ENCODE data around the gene LHFPL6. TPM values are rescaled to one million over a fixed set of nuclear protein-coding genes. Genes with fewer than 3 reads are reported as not detected.

Gene LHFPL6
- total and polyA plus RNA-seq, 9 of the 15 experiments (the other 6 are each of a cell fraction or from before 2014, with no cell fraction given) = 0.18 TPM; not detected in 8

DNA sequence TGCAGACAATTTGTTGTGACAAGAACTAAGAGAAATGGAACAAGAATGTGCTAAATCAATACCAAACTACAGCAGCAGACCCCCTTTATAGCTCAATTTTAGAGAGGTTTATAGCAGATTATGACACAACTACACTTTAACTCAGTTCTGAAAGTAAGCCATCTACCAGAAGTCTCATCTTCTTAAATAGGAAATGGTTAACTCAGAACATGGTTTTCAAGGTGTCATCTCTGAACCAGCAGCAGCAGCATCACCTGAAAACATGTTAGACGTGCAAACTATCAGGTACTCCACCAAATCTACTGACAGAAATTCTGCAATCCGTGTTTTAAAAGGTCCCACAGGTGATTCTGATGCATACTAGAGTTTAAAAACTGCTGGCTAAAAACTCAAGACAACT lies 6.8 kb downstream of the LHFPL6 start:
- H2AFZ ChIP-seq (ENCODE audit: low read depth, low read length) = no peak overlapping the region
- H3K36me3 ChIP-seq (ENCODE audit: control insufficient read depth, insufficient read depth, low read length) = no peaks in the 10 kb centered on the region
- H4K20me1 ChIP-seq (replicated peaks; ENCODE audit: control insufficient read depth, insufficient read depth, low read length) = no peaks in the 10 kb centered on the region
- H3K9me1 ChIP-seq (ENCODE audit: control insufficient read depth, insufficient read depth, low read length) = no peaks in the 10 kb centered on the region
- peaks cover 0 to 7% of the 10 kb centered on the region in 2 experiments; a peak in 4 of 5 replicates for H3K27me3 ChIP-seq (ENCODE audit: control insufficient read depth in 2 of 2, insufficient read depth in 2 of 2, low read length in 2 of 2)
- H3K4me1 ChIP-seq (replicated peaks in 1 of 2; ENCODE audit: control insufficient read depth in 2 of 2, insufficient read depth in 2 of 2, low read length in 2 of 2) = no peaks in the 10 kb centered on the region
- FAIRE-seq = no peak
- no peak overlapping the region for H3K4me3 ChIP-seq
- H3K9me3 ChIP-seq (replicated peaks; ENCODE audit: control insufficient read depth, insufficient read depth, low read depth, low read length) = no peaks in the 10 kb centered on the region
- CTCF ChIA-PET (ENCODE audit: low intra/inter-chr PET ratio) = no interaction called here
- no peak overlapping the region for H3K4me2 ChIP-seq (ENCODE audit: insufficient read depth, low read length)
- no peak for ATAC-seq
- WGBS (ENCODE audit: insufficient coverage, low coverage, missing lambda C conversion rate) = 0% methylated on average over 2 of the region's 2 CpGs
- TF ChIP-seq HDAC3 (IDR thresholded peaks at IDR 0.05; ENCODE audit: borderline replicate concordance, partially characterized antibody) (no peak), ZNF124 (CRISPR knock-in tag; IDR thresholded peaks at IDR 0.05) (no peak)
- no peak for DNase-seq (ENCODE audit: extremely low read depth in 1 of 4, low spot score in 3 of 4)
- in situ Hi-C loops (cut with MboI) = no loop called here
- no TSS peak for BruUV-seq (replicated peaks)
- no peak overlapping the region for H3K27ac ChIP-seq (ENCODE audit: extremely low read depth, low read depth, low read length)
- H3K79me2 ChIP-seq (ENCODE audit: control insufficient read depth, insufficient read depth, low read length) = no peaks in the 10 kb centered on the region
- POLR2A ChIA-PET = interaction anchor here (0.6 kb wide), 1 partner anchor 13 kb away, joined by 3 read pairs; no protein-coding TSS in a partner anchor
- intact Hi-C loops (cut with micrococcal nuclease) = no loop called here
- no peak overlapping the region for H3K9ac ChIP-seq (ENCODE audit: insufficient read depth in 1 of 2, low read depth in 2 of 2, low read length in 2 of 2)

DNA sequence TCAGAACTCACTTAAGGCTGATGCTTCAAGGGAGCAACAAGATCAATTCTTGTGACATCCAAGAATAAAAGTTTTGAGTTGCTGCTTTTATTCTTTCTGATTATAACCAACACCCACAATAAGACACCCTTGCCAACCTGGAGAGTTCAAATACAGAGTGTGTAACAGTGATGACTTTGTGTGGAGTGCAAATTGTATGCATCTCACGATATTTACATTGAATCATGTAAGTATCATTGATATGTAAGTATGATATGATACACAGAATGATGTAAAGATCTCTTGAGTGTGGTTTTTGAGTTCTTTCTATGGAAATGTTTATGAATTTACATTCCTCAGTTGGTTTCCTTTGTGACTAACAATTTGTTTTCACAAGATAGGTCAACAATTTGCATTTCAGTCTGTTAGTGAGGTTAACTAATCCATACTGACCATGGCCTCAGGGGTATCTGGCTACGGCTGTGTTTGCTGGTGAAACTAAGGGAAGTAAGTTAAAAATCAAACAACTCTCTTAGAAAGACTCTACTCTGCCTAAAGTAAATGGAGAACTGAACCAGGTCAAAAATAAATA lies 12.4 kb downstream of the LHFPL6 start:
- CTCF ChIA-PET (ENCODE audit: low intra/inter-chr PET ratio) = no interaction called here
- WGBS (ENCODE audit: insufficient coverage, low coverage, missing lambda C conversion rate) = 4% methylated on average over 2 of the region's 2 CpGs
- no peaks in the 10 kb centered on the region for H3K4me1 ChIP-seq (replicated peaks in 1 of 2; ENCODE audit: control insufficient read depth in 2 of 2, insufficient read depth in 2 of 2, low read length in 2 of 2)
- no peaks in the 10 kb centered on the region for H3K27me3 ChIP-seq (ENCODE audit: control insufficient read depth in 2 of 2, insufficient read depth in 2 of 2, low read length in 2 of 2)
- H2AFZ ChIP-seq (ENCODE audit: low read depth, low read length) = no peak overlapping the region
- H4K20me1 ChIP-seq (replicated peaks; ENCODE audit: control insufficient read depth, insufficient read depth, low read length) = no peaks in the 10 kb centered on the region
- H3K4me2 ChIP-seq (ENCODE audit: insufficient read depth, low read length) = no peak overlapping the region
- no peak overlapping the region for H3K27ac ChIP-seq (ENCODE audit: extremely low read depth, low read depth, low read length)
- ATAC-seq (no peak), DNase-seq (ENCODE audit: extremely low read depth in 1 of 4, low spot score in 3 of 4) (no peak), FAIRE-seq (no peak)
- H3K4me3 ChIP-seq = no peak overlapping the region
- intact Hi-C loops (cut with micrococcal nuclease) = no loop called here
- POLR2A ChIA-PET = no interaction called here
- no peak overlapping the region for H3K9ac ChIP-seq (ENCODE audit: insufficient read depth in 1 of 2, low read depth in 2 of 2, low read length in 2 of 2)
- no peaks in the 10 kb centered on the region for H3K9me3 ChIP-seq (replicated peaks; ENCODE audit: control insufficient read depth, insufficient read depth, low read depth, low read length)
- no peak for TF ChIP-seq ASH1L (IDR thresholded peaks at IDR 0.05; ENCODE audit: borderline replicate concordance, low read depth, partially characterized antibody)
- TF ChIP-seq, protein P1, sequence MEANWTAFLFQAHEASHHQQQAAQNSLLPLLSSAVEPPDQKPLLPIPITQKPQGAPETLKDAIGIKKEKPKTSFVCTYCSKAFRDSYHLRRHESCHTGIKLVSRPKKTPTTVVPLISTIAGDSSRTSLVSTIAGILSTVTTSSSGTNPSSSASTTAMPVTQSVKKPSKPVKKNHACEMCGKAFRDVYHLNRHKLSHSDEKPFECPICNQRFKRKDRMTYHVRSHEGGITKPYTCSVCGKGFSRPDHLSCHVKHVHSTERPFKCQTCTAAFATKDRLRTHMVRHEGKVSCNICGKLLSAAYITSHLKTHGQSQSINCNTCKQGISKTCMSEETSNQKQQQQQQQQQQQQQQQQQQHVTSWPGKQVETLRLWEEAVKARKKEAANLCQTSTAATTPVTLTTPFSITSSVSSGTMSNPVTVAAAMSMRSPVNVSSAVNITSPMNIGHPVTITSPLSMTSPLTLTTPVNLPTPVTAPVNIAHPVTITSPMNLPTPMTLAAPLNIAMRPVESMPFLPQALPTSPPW (CRISPR knock-in tag; IDR thresholded peaks at IDR 0.05) = no peak
- no peak for TF ChIP-seq ZNF253 (CRISPR knock-in tag; conservative IDR thresholded peaks at IDR 0.05)
- TF ChIP-seq, protein P2, sequence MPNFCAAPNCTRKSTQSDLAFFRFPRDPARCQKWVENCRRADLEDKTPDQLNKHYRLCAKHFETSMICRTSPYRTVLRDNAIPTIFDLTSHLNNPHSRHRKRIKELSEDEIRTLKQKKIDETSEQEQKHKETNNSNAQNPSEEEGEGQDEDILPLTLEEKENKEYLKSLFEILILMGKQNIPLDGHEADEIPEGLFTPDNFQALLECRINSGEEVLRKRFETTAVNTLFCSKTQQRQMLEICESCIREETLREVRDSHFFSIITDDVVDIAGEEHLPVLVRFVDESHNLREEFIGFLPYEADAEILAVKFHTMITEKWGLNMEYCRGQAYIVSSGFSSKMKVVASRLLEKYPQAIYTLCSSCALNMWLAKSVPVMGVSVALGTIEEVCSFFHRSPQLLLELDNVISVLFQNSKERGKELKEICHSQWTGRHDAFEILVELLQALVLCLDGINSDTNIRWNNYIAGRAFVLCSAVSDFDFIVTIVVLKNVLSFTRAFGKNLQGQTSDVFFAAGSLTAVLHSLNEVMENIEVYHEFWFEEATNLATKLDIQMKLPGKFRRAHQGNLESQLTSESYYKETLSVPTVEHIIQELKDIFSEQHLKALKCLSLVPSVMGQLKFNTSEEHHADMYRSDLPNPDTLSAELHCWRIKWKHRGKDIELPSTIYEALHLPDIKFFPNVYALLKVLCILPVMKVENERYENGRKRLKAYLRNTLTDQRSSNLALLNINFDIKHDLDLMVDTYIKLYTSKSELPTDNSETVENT (CRISPR knock-in tag; IDR thresholded peaks at IDR 0.05) = no peak
- no peak for TF ChIP-seq HDAC3 (IDR thresholded peaks at IDR 0.05; ENCODE audit: borderline replicate concordance, partially characterized antibody)
- no peak for TF ChIP-seq MYBL2 (IDR thresholded peaks at IDR 0.05; ENCODE audit: low read depth)
- no peak for TF ChIP-seq MYBL2 (CRISPR knock-in tag; IDR thresholded peaks at IDR 0.05; ENCODE audit: borderline replicate concordance)
- in situ Hi-C loops (cut with MboI) = no loop called here
- no TSS peak for BruUV-seq (replicated peaks)
- H3K79me2 ChIP-seq (ENCODE audit: control insufficient read depth, insufficient read depth, low read length) = no peaks in the 10 kb centered on the region
- no peaks in the 10 kb centered on the region for H3K9me1 ChIP-seq (ENCODE audit: control insufficient read depth, insufficient read depth, low read length)
- H3K36me3 ChIP-seq (ENCODE audit: control insufficient read depth, insufficient read depth, low read length) = no peaks in the 10 kb centered on the region
